Stimulated activated CD4-positive, alpha-beta T cell treated with anti-CD3 and anti-CD28 coated beads, Interleukin-15, amount 100 ng/mL, for 48 hours (primary cell): Measurements from ENCODE around the gene SPINT1.
"Not testable (repeated sequence)": the region's sequence is repeated elsewhere in the genome, so short reads cannot be mapped to it uniquely, and the experiment has no call there.

Experiments
- DNase-seq, 2 donors: peaks; one replicate each; pipeline ENCODE4 v3.0.0-alpha.2; 2020; ENCODE audit warnings: low read depth in 2 of 2

The SPINT1 gene

DNA sequence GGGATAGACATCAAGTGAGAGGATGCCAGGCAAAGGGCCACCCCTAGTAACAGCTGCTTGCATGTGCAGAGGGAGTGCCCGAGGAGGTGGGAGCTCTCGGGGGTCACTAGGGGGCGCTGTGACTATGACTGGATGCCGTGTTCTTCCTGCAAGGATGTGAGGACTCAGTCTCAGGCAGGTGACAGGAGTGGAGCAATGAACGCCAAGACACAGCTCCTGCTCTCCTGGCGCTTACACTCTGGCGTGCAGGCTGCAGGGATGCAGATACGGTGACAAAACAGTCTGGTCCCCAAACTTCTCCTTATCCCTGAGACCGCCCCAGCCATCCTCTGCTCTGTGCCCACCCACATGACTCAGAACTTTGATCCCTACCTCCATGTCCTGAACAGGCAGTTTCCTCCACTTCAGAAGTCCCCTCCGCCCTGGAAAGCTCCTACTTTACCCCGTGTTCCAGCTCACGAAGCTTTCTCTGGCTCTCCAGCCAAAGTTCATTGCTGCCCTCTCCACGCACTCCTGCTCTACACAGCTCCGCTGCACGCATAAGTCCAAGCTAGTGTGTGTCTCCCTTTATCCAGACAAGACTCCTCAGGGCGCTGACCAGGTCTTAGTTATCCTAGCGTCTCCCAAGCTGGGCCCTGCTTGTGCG lies 15.5 kb downstream of the SPINT1 start:
- DNase-seq = peak; percentile 78 to 85

DNA sequence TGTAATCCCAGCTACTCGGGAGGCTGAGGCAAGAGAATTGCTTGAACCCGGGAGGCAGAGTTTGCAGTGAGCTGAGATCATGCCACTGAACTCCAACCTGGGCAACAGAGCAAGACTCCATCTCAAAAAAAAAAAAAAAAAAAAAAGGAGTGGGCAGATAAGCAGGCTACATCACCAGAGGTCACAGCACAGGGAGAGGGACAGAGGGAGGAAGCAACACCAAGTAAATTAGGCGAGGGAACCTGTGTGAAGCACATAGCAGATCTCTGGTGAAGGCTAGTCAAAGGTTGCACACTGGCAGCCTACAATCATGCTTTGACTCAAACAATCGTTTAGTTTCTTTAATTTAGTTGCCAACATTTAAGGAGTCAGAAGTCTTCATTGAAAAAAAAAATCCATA lies 17.3 kb downstream of the SPINT1 start:
- DNase-seq = not testable (repeated sequence)

GRCh38 chr15:40863660-40864270 lies 19.9 kb downstream of the SPINT1 start:
- DNase-seq = no peak

DNA sequence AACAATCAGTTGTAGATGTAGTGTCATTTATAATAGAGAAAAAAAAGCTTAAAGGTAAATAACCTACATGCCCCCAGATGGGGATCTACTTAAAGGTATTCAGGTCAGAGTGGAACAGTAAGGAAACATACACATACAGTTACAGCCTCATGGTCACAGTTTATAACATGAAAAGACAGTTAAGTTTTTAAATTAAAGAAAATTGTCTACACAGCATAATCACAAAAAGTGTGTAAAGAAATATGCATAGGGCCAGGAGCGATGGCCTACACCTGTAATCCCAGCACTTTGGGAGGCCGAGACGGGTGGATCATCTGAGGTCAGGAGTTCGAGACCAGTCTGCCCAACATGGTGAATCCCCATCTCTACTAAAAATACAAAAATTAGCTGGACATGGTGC lies 23.4 kb downstream of the SPINT1 start:
- DNase-seq = no peak

DNA sequence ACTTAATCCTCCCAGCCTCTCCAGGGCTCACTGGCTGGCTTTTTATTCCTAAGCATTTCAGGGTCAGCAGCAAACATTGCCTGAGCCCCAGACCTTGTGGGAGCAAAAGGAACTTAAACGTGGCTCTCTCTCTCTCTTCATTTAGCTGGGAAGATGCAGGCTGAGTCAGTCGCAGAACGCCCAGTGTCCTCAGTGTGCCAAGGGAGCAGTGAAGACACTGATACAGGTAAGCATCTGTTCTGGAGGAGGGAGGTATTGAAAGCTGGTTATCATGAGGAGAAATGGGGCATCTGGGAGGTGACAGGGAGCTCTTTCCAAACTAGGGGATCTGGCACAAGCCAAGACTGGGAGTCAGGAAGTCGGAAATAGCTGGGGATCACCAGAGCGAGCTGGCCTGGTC lies 25.8 kb downstream of the SPINT1 start:
- no peak for DNase-seq

- no peak for DNase-seq
Measured at GRCh38 chr15:40870716-40871115, 26.9 kb downstream of the SPINT1 start.

DNA sequence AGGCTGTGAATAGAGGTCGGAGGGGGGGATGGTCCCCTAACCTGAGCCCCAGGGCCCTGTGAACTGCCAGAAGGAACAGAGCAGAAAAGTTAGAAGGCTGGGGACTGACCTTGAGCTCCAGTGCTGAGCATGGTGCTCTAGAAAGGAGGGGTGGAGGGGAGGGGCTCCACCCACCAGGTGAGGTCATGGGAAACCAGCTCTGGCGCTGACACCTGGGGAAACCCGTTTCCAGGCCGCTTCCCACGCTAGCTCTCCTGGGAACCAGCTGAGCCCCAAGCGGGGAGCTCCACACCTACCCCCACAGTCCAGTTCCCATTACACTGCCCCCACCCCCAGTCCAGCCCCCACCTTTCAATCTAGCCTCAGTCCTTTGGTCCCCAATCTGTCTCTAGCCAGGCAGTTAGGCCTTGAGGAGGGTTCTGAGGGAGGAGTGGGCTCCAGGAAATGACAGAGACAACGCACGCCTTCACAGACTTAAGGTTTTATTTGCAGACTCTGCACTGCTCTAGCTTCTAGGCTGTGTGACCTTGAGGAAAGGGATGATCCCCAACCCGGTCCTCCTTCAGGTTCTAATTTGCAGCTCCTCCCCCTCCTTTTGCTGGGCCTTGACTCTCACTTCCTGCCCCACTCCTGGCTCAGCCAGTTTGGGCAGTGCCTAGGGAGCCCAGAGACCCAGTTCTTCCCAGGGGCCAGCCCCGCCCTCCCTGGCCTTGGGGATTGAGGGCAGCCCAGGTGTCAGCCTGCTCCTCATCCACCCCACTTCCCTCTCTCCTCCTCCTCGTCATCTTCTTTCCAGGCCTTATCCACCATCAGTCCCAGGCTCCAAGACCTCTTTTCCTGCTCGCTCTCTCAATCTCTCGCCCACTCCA lies 28.1 kb downstream of the SPINT1 start:
- DNase-seq = peak in 1 of 2 donors; percentile 25

DNA sequence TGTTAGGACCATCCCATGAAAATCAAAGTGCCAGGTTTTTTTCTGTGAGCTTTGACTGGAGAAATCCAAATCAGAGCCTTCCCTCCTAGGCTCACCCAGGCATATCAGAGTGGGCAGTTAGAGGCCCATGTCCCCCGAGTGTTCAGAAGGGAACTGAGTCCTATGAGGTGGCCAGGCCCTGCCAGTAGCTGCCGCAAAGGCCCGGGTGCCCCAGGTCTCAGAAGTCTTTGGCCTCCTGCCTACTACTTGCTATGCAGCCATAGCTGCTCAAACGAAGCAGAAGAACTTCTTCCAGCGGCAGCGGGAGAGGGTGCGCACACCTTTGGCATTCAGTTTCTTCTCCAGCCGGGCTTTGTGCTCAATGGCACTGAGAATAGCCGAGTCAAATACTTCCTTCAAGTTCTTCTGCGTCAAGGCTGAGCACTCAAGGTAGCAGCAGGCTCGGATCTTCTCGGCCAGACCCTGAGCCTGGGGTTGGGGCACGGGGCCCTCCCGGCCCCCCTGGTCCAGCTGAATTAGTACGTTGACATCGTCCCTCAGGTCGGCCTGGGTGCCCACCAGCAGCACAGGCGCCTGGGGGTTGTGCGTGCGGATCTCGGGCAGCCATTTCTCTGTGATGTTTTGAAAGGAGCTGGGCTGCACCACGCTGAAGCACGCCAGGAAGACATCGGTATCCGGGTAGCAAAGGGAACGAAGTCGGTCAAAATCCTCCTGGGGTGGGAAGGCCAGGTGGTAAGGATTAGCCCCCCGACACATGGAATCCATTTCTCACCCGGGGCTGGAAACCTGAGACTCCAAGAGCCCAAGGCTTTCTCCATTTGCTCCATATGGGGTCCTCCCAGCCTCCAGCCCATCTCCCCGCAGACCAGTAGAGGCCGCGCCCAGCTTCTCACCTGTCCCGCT lies 29.2 kb downstream of the SPINT1 start:
- DNase-seq = no peak

- peak; percentile 30 to 38 for DNase-seq
Measured at GRCh38 chr15:40873694-40874561, 30.1 kb downstream of the SPINT1 start, which contains the start of gene RHOV. TSS of gene RHOV (minus strand) at chr15:40874234. CDS start at chr15:40874139, 95 bp downstream.

GRCh38 chr15:40875991-40876730 lies 32.3 kb downstream of the SPINT1 start:
- DNase-seq = no peak

- no peak for DNase-seq
Measured at GRCh38 chr15:40877694-40878093, 33.8 kb downstream of the SPINT1 start.

GRCh38 chr15:40878785-40879184 lies 34.9 kb downstream of the SPINT1 start:
- DNase-seq = no peak

DNA sequence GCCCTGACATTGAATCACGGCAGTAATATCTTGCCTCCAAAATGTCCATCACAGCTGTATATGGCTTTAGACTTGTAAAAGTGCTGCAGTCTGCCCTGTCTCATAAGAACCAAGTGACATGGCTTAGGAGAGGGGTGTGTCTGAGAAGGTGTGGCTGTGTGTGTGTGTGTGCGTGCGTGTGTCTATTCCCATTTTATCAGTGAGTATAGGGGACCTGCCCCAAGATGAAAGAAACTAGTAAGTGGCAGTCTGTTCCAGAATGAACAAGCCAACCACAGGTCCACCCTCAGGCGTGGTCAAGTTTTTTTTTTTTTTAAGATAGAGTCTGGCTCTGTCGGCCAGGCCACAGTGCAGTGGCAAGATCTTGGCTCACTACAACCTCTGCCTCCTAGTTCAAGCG lies 35.8 kb downstream of the SPINT1 start:
- no peak for DNase-seq

DNA sequence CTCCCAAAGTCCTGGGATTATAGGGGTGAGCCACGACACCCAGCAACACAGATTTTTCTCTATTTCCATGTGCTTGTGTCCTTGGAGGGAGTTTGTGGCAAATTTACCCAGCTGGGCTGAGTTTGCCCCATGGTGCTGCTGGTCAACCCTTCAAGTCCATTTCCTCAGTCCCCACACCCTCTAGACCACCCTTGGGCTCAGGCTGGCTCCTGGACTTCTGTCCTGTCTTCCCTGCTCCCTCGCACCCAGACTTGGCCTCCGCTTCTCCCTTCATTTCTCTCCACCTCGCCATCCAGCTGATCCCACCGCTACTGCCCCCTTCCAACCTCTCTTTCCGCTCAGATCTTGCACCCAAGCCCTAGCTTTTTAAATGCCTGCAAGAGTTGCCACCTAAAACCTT lies 37.5 kb downstream of the SPINT1 start:
- DNase-seq = no peak

DNA sequence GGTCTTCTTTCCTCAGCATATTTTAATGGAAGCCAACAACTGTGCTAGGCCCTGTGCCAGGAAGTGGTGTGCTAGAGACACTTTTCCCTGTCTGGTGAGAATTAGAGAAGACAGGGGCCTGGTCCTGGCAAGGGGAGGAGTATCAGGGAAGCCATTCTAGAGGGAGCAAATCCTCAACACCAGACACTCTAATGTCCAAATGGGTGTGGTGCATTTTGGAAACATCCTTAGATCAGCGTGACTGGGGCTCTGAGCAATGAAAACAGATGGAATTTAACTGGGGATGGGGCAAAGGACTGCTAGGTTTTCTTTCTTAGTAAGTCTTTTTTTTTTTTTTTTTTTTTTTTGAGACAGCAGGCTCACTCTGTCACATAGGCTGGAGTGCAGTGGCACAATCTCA lies 42.7 kb downstream of the SPINT1 start:
- DNase-seq = no peak

GRCh38 chr15:40889112-40889511 lies 45.3 kb downstream of the SPINT1 start:
- DNase-seq = no peak

GRCh38 chr15:40891138-40891537 lies 47.3 kb downstream of the SPINT1 start:
- no peak for DNase-seq

- DNase-seq = no peak
Measured at GRCh38 chr15:40891810-40892446, 48.1 kb downstream of the SPINT1 start.

- DNase-seq = no peak
Measured at GRCh38 chr15:40892447-40893012, 48.7 kb downstream of the SPINT1 start.
